GM10266 (cell line): Measurements from ENCODE around the gene ARHGEF17.

Experiments used
- DNase-seq: peaks from one replicate; pipeline ENCODE4 v3.0.0; 2012; ENCODE audit errors: extremely low spot score
- CTCF ChIP-seq: IDR thresholded peaks from 2 replicates; pipeline ENCODE4 v1.5.1; 2012; ENCODE audit warnings: mild to moderate bottlenecking, low read depth; ENCODE audit not compliant: control insufficient read depth, insufficient read depth; ENCODE audit errors: missing control alignments

The ARHGEF17 gene

GRCh38 chr11:73353422-73353821 is 45.3 kb downstream of the ARHGEF17 start:
- no peak for DNase-seq
- TF ChIP-seq CTCF, result no peak

- no peak for TF ChIP-seq CTCF
- DNase-seq, result no peak
Observed at GRCh38 chr11:73355109-73355508, 47.0 kb downstream of the ARHGEF17 start.

- DNase-seq, result no peak
- no peak for TF ChIP-seq CTCF
Observed at GRCh38 chr11:73356979-73357860, 49.1 kb downstream of the ARHGEF17 start.

GRCh38 chr11:73358071-73358470 is 50.0 kb downstream of the ARHGEF17 start:
- DNase-seq, result no peak
- no peak for TF ChIP-seq CTCF

GRCh38 chr11:73359341-73359740 is 51.3 kb downstream of the ARHGEF17 start:
- no peak for DNase-seq
- no peak for TF ChIP-seq CTCF

- TF ChIP-seq CTCF, result peak; percentile 33
- peak; percentile 53 for DNase-seq
Observed at GRCh38 chr11:73359930-73360742, 52.1 kb downstream of the ARHGEF17 start.
